Trophoblast cell (in vitro differentiated cells and primary cell): ENCODE results near the gene RNF181.
A peak's percentile ranks its signal among the peaks of the same experiment; 100 is the strongest.

Source experiments
- DNase-seq, 2 donors: peaks; one replicate each; pipeline ENCODE4 v3.0.0-alpha.2; 2016
- H2AFZ ChIP-seq: 2 replicates; pipeline ENCODE4 v1.6.1; 2013; ENCODE audit warnings: low read length, moderate library complexity, mild to moderate bottlenecking; ENCODE audit not compliant: insufficient read depth, poor library complexity
- H2AK5ac ChIP-seq: 2 replicates; pipeline ENCODE4 v1.6.1; 2013; ENCODE audit warnings: mild to moderate bottlenecking, low read length
- H2BK120ac ChIP-seq: 2 replicates; pipeline ENCODE4 v1.6.1; 2013; ENCODE audit warnings: low read length, mild to moderate bottlenecking, moderate library complexity; ENCODE audit not compliant: insufficient read depth, poor library complexity
- H2BK12ac ChIP-seq: 2 replicates; pipeline ENCODE4 v1.6.1; 2013; ENCODE audit warnings: mild to moderate bottlenecking, low read length, moderate library complexity
- H2BK5ac ChIP-seq: 2 replicates; pipeline ENCODE4 v1.6.1; 2013; ENCODE audit warnings: low read length, low read depth, moderate library complexity, mild to moderate bottlenecking; ENCODE audit not compliant: poor library complexity
- H3K14ac ChIP-seq: 2 replicates; pipeline ENCODE4 v1.6.1; 2013; ENCODE audit warnings: mild to moderate bottlenecking, low read length
- H3K18ac ChIP-seq: 2 replicates; pipeline ENCODE4 v1.6.1; 2013; ENCODE audit warnings: mild to moderate bottlenecking, low read length
- H3K23ac ChIP-seq: 2 replicates; pipeline ENCODE4 v1.6.1; 2013; ENCODE audit warnings: low read length
- H3K27ac ChIP-seq: 2 replicates; pipeline ENCODE4 v1.5.1; 2013; ENCODE audit warnings: low read depth, mild to moderate bottlenecking, inconsistent platforms, low read length, moderate library complexity
- H3K27me3 ChIP-seq: 2 replicates; pipeline ENCODE4 v1.6.1; 2013; ENCODE audit warnings: inconsistent platforms, mild to moderate bottlenecking, low read length, moderate library complexity; ENCODE audit not compliant: insufficient read depth
- H3K36me3 ChIP-seq, 2 experiments: 1 replicate in 1 of 2; 2 replicates in 1 of 2; pipeline ENCODE4 v1.6.1; 2013; ENCODE audit warnings: low read length in 2 of 2, mild to moderate bottlenecking in 2 of 2, moderate library complexity in 1 of 2; ENCODE audit not compliant: insufficient read depth in 2 of 2, control insufficient read depth in 1 of 2
- H3K4ac ChIP-seq: 2 replicates; pipeline ENCODE4 v1.6.1; 2013; ENCODE audit warnings: low read depth, mild to moderate bottlenecking, low read length, moderate library complexity
- H3K4me1 ChIP-seq, 2 experiments: 1 replicate in 1 of 2; 2 replicates in 1 of 2; pipeline ENCODE4 v1.6.1; 2013; ENCODE audit warnings: low read length in 2 of 2, mild to moderate bottlenecking in 2 of 2, moderate library complexity in 1 of 2; ENCODE audit not compliant: insufficient read depth in 2 of 2, control insufficient read depth in 1 of 2
- H3K4me2 ChIP-seq: 2 replicates; pipeline ENCODE4 v1.6.1; 2013; ENCODE audit warnings: inconsistent platforms, mild to moderate bottlenecking, low read length, moderate library complexity
- H3K4me3 ChIP-seq: 2 replicates; pipeline ENCODE4 v1.5.1; 2013; ENCODE audit warnings: mild to moderate bottlenecking, low read depth, low read length, inconsistent platforms
- H3K79me1 ChIP-seq: one replicate; pipeline ENCODE4 v1.6.1; 2013; ENCODE audit warnings: low read length
- H3K79me2 ChIP-seq: 2 replicates; pipeline ENCODE4 v1.6.1; 2013; ENCODE audit warnings: low read length, mild to moderate bottlenecking; ENCODE audit not compliant: control insufficient read depth, insufficient read depth, poor library complexity
- H3K9ac ChIP-seq: 2 replicates; pipeline ENCODE4 v1.6.1; 2013; ENCODE audit warnings: mild to moderate bottlenecking, low read length
- H3K9me3 ChIP-seq: 2 replicates; pipeline ENCODE4 v1.6.1; 2013; ENCODE audit warnings: low read depth, mild to moderate bottlenecking, control low read depth, inconsistent platforms, low read length; ENCODE audit not compliant: insufficient read depth
- H4K12ac ChIP-seq: 2 replicates; pipeline ENCODE4 v1.6.1; 2013; ENCODE audit warnings: low read depth, mild to moderate bottlenecking, low read length, moderate library complexity
- H4K8ac ChIP-seq: 2 replicates; pipeline ENCODE4 v1.6.1; 2013; ENCODE audit warnings: low read depth, mild to moderate bottlenecking, low read length, moderate library complexity
- H4K91ac ChIP-seq: one replicate; pipeline ENCODE4 v1.6.1; 2013; ENCODE audit warnings: low read depth, mild to moderate bottlenecking, low read length, moderate library complexity
- WGBS: extraction: QIAGEN DNeasy Blood & Tissue Kit; methylation state at CpG from one replicate; pipeline ENCODE4 v1.1.7; 2013; ENCODE audit warnings: missing lambda C conversion rate; ENCODE audit not compliant: insufficient read length, insufficient coverage; ENCODE audit errors: extremely low coverage; 5-methylcytosine and 5-hydroxymethylcytosine counted together

Gene RNF181

DNA sequence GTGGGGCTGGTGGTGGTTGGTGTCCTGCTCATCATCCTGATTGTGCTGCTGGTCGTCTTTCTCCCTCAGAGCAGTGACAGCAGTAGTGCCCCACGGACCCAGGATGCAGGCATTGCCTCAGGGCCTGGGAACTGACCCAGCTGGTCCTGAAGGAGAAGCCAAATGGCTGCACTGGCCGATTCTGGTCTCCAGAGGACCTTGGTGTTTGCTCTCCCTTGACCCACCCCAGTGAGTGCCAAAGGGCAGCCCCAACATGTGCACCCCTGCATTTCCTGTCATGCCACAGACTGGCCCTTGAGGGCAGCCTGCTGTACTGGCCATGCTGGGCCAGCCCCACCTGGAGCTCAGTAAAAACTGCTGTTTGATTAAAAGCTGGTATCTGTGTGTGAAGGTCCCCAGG is 2.5 kb upstream of the RNF181 start:
- Histone ChIP-seq H3K14ac (no peak overlapping the region), H3K4ac (no peak overlapping the region), H4K8ac (no peak overlapping the region), H3K27ac (no peak overlapping the region), H3K4me1 (peaks cover 9 to 18% of the 10 kb centered on the region in 2 experiments), H3K36me3 (peaks cover 13 to 14% of the 10 kb centered on the region in 2 experiments), H2BK12ac (no peak overlapping the region), H2AK5ac (no peak overlapping the region), H4K91ac (no peak overlapping the region), H3K4me2 (no peak overlapping the region), H3K27me3 (no peaks in the 10 kb centered on the region), H3K79me1 (peaks cover 7% of the 10 kb centered on the region), H2BK120ac (no peak overlapping the region), H3K18ac (no peak overlapping the region), H3K79me2 (peaks cover 5% of the 10 kb centered on the region), H3K9ac (no peak overlapping the region), H3K23ac (no peak overlapping the region), H2AFZ (no peak overlapping the region), H3K9me3 (no peaks in the 10 kb centered on the region), H3K4me3 (no peak overlapping the region), H4K12ac (no peak overlapping the region), H2BK5ac (no peak overlapping the region)
- WGBS: no CpG with 5 or more reads among the region's 3 CpGs
- DNase-seq: peak; percentile 79 to 88

DNA sequence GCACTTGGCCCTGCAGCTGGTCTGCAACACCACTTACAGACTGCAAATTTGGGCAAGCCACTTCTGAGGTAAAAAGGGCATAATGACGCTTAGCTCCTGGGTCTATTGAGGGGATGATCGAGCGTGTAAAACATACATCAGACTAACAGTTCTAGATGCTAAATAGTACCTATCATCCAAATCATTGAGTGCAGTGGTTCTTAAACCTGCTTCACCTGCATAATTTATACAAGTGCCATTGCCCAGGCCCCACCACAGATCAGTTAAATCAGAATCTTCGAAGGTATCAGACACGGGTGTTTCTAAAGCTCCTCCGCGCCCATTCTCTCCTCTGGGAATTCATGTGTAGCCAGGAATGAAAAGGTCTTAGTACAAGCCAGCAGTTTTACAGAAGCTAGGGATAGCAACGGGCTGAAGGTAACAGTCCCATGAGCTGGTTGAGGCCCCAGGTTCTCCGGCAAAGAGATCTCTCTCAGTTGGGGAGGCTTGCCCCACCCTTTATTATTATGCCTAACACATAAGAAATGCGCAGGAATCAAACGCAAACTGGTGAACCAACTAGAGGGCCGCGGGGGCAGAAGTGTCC is 737 bp upstream of the RNF181 start:
- Histone ChIP-seq H3K18ac (peak overlapping the region; percentile 57), H3K79me1 (peaks cover 7% of the 10 kb centered on the region), H3K27me3 (no peaks in the 10 kb centered on the region), H3K4me3 (peak overlapping the region; percentile 97), H2AFZ (peak overlapping the region; percentile 90), H4K91ac (peak overlapping the region; percentile 67), H4K8ac (peak overlapping the region; percentile 86), H2BK12ac (no peak overlapping the region), H2BK5ac (peak overlapping the region; percentile 45), H3K4ac (peak overlapping the region; percentile 14), H4K12ac (peak overlapping the region; percentile 10), H3K4me1 (peaks cover 2 to 11% of the 10 kb centered on the region in 2 experiments), H2BK120ac (peak overlapping the region; percentile 59), H3K27ac (peak overlapping the region; percentile 65), H3K14ac (peak overlapping the region; percentile 41), H3K23ac (no peak overlapping the region), H3K79me2 (peaks cover 5% of the 10 kb centered on the region), H3K4me2 (peak overlapping the region; percentile 80), H3K9me3 (peaks cover under 1% of the 10 kb centered on the region), H2AK5ac (no peak overlapping the region), H3K36me3 (peaks cover 27 to 28% of the 10 kb centered on the region in 2 experiments), H3K9ac (peak overlapping the region; percentile 88)
- WGBS: no CpG with 5 or more reads among the region's 13 CpGs
- no peak for DNase-seq

DNA sequence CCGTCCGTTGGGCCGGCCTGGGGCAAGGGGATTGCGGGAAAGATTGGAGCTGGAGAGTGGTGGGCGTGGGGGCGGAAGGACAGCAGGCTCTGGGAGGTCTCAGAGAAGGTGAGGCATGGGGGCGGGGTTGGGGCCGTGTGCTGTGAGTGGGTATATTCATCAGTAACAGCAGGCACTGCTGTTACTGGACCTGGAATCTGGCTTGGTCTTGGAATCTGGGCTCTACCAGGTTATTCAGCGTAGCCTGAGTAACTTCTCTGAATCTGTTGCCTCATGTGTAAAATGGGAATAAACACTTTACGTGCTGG is 435 bp downstream of the RNF181 start:
- H4K91ac ChIP-seq: peak overlapping the region; percentile 82
- H3K23ac ChIP-seq: no peak overlapping the region
- H3K27me3 ChIP-seq: no peaks in the 10 kb centered on the region
- peaks cover 2% of the 10 kb centered on the region for H3K9me3 ChIP-seq
- H2AK5ac ChIP-seq: no peak overlapping the region
- H3K18ac ChIP-seq: peak overlapping the region; percentile 25
- H4K8ac ChIP-seq: peak overlapping the region; percentile 79
- H2BK5ac ChIP-seq: peak overlapping the region; percentile 18
- no peak overlapping the region for H2BK12ac ChIP-seq
- H3K9ac ChIP-seq: peak overlapping the region; percentile 95
- H3K36me3 ChIP-seq: peaks cover 28 to 32% of the 10 kb centered on the region in 2 experiments
- peak overlapping the region; percentile 39 for H4K12ac ChIP-seq
- H3K14ac ChIP-seq: peak overlapping the region; percentile 66
- no CpG with 5 or more reads among the region's 10 CpGs for whole genome bisulfite sequencing
- peak overlapping the region; percentile 9 for H3K27ac ChIP-seq
- peak overlapping the region; percentile 81 for H3K4me2 ChIP-seq
- H3K79me2 ChIP-seq: peaks cover 5% of the 10 kb centered on the region
- peak overlapping the region; percentile 46 for H2AFZ ChIP-seq
- peaks cover 2 to 10% of the 10 kb centered on the region in 2 experiments for H3K4me1 ChIP-seq
- DNase-seq: peak; percentile 42 to 67
- H3K4me3 ChIP-seq: peak overlapping the region; percentile 97
- H3K4ac ChIP-seq: peak overlapping the region; percentile 24
- peaks cover 7% of the 10 kb centered on the region for H3K79me1 ChIP-seq
- peak overlapping the region; percentile 59 for H2BK120ac ChIP-seq

- Histone ChIP-seq H2BK5ac (no peak overlapping the region), H3K4me1 (peaks cover 5 to 14% of the 10 kb centered on the region in 2 experiments)
- WGBS: no CpG with 5 or more reads among the region's 3 CpGs
Observed at GRCh38 chr2:85596486-85597143, 1.1 kb downstream of the RNF181 start.

More at GRCh38 chr2:85596486-85597143, 1.1 kb downstream of the RNF181 start:
- H3K9ac ChIP-seq: no peak overlapping the region
- no peak overlapping the region for H2AFZ ChIP-seq
- H4K8ac ChIP-seq: no peak overlapping the region
- H3K18ac ChIP-seq: no peak overlapping the region
- no peak overlapping the region for H4K91ac ChIP-seq
- no peak overlapping the region for H3K4me3 ChIP-seq
- no peak overlapping the region for H4K12ac ChIP-seq
- H3K9me3 ChIP-seq: peaks cover 2% of the 10 kb centered on the region
- H2BK120ac ChIP-seq: no peak overlapping the region
- no peak for DNase-seq
- H3K36me3 ChIP-seq: peaks cover 28 to 32% of the 10 kb centered on the region in 2 experiments
- H2AK5ac ChIP-seq: no peak overlapping the region
- H3K27ac ChIP-seq: no peak overlapping the region
- peaks cover 5% of the 10 kb centered on the region for H3K79me2 ChIP-seq
- no peaks in the 10 kb centered on the region for H3K27me3 ChIP-seq
- no peak overlapping the region for H3K23ac ChIP-seq
- no peak overlapping the region for H2BK12ac ChIP-seq
- no peak overlapping the region for H3K14ac ChIP-seq
- H3K4ac ChIP-seq: peak overlapping the region; percentile 22
- H3K79me1 ChIP-seq: peaks cover 7% of the 10 kb centered on the region
- H3K4me2 ChIP-seq: peak overlapping the region; percentile 81
